GM13976 (cell line): ENCODE measurements around the gene CA11.

Experiments
- DNase-seq: peaks from one replicate; pipeline ENCODE4 v3.0.0; 2012; ENCODE audit warnings: low spot score
- in situ Hi-C: fragments of 300-500 bp; cut with MboI; formaldehyde crosslinking; loops from one replicate; pipeline ENCODE4 v1.12.0; 2022; ENCODE audit warnings: low sequenced_read_pairs, mixed read lengths, inconsistent platforms; ENCODE audit not compliant: unreplicated experiment
- TF ChIP-seq, protein P1 (sequence below): IDR thresholded peaks from 2 replicates; pipeline ENCODE4 v1.5.1; 2012; ENCODE audit warnings: borderline replicate concordance, mild to moderate bottlenecking; ENCODE audit not compliant: insufficient read depth; ENCODE audit errors: extremely low read depth, missing control alignments, control extremely low read depth

The CA11 gene

DNA sequence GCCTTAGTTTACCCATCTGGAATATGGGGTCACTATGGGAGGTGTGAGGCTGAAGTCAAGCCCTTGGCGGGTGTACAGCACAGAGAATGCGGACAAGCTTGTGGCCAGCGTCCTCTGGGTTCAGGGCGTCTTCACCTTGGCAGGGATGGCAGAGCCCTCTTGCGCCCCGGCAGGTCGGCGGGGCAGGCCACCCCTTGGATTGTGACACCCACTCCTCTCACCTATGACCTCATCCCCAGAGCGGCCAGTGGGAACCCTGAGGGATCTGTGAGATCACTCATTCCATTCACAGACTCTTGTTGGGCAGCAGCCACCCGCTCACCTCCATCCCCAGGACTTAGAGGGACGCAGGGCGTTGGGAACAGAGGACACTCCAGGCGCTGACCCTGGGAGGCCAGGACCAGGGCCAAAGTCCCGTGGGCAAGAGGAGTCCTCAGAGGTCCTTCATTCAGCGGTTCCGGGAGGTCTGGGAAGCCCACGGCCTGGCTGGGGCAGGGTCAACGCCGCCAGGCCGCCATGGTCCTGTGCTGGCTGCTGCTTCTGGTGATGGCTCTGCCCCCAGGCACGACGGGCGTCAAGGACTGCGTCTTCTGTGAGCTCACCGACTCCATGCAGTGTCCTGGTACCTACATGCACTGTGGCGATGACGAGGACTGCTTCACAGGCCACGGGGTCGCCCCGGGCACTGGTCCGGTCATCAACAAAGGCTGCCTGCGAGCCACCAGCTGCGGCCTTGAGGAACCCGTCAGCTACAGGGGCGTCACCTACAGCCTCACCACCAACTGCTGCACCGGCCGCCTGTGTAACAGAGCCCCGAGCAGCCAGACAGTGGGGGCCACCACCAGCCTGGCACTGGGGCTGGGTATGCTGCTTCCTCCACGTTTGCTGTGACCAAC is 39.3 kb downstream of the CA11 start, which contains the start of gene SPACA4:
Gene SPACA4 (plus strand): TSS at position 280 of the 896 bp plus-strand sequence. CDS start 237 bp downstream, at position 517.
- no peak for DNase-seq
- in situ Hi-C loops: no loop called here
- TF ChIP-seq, protein P1, sequence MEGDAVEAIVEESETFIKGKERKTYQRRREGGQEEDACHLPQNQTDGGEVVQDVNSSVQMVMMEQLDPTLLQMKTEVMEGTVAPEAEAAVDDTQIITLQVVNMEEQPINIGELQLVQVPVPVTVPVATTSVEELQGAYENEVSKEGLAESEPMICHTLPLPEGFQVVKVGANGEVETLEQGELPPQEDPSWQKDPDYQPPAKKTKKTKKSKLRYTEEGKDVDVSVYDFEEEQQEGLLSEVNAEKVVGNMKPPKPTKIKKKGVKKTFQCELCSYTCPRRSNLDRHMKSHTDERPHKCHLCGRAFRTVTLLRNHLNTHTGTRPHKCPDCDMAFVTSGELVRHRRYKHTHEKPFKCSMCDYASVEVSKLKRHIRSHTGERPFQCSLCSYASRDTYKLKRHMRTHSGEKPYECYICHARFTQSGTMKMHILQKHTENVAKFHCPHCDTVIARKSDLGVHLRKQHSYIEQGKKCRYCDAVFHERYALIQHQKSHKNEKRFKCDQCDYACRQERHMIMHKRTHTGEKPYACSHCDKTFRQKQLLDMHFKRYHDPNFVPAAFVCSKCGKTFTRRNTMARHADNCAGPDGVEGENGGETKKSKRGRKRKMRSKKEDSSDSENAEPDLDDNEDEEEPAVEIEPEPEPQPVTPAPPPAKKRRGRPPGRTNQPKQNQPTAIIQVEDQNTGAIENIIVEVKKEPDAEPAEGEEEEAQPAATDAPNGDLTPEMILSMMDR: no peak

DNA sequence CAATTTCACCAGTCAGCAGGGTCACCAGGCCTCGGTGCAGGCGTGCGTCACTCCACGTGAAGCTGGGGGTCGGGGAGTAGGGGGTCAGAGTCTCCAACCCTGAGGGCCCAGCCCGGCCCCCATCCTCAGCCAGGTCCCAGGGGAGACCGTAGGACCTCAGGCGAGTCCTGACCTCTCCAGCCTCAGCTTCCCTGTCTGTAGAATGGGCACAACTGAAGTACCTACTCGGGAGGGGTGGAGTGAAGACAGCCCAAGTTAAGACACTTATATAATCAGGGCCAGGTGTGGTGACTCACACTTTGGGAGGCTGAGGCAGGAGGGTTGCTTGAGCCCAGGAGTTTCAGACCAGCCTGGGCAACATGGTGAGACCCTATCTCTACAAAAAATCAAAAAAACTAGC is 42.1 kb downstream of the CA11 start:
- DNase-seq: no peak
- TF ChIP-seq, protein P1: no peak
- in situ Hi-C loops: no loop called here

DNA sequence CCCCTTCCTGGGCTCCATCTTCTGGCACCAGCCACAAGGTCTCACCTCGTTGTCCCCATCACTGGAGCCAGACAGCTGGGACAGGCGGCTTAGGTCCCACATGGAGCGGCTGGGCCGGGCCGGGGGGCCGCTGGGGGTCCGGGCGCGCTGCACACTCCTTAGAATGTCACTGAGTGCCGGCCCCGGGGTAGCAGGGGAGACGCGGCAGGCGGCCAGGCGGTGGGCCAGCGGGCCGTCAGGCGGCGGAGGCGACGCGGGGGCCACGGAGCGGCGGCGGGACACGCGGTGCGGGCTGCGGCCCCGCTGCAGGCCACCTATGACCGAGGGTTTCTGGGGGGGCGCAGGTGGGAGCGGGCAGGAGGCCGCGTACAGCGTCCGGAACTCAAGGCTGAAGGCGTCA is 42.5 kb downstream of the CA11 start:
- DNase-seq: no peak
- TF ChIP-seq, protein P1: no peak
- in situ Hi-C loops: no loop called here

DNA sequence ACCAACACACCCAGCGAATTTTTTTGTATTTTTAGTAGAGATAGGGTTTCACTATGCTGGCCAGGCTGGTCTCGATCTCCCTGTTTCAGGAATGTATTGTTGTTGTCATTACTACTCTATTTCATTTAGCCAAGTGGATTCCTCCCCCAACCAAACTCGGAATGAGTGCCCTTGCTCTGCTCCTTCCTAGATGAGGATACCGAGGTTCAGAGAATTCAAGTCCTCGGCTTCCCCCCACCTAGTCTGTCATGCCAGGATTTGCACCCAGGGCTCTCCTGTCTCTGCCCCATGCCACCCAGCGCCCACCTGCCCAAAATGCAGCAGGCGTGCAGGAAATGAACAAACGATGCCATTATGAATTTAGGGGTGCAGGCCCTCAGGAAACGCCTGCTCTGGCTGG is 43.0 kb downstream of the CA11 start:
- no peak for DNase-seq
- in situ Hi-C loops: no loop called here
- TF ChIP-seq, protein P1: no peak

DNA sequence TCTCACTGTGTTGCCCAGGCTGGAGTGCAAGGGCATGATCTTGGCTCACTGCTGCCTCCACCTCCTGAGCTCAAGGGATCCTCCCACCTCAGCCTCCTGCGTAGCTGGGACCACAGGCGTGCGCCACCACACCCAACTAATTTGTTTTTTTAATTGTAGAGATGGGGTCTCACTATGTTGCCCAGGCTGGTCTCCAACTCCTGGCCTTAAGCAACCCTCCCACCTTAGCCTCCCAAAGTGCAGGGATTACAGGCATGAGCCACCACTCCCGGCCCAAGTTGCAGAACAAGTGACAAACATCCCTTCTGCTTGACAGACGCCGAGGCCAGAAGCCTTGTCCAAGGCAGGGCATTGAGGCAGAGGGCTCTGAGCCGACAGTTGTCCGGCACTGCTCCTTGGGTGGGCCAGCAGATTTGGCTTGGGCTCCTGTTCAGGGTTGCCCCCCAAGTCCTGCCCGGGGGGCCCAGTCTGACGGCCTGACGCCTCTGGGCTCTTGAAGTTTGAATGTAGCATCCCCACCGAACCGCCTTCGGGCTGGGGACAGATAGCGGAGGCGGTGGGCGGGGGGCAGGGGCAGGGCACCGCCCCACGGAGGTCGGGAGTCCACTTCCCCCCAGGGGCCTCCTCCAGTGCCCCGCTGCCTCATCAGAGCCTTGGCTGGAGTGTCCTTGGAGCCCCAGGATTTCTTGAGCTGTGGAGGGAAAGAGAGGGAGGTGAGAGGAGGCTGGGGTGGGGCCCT is 45.1 kb downstream of the CA11 start:
- in situ Hi-C loops: no loop called here
- no peak for DNase-seq
- TF ChIP-seq, protein P1: no peak

DNA sequence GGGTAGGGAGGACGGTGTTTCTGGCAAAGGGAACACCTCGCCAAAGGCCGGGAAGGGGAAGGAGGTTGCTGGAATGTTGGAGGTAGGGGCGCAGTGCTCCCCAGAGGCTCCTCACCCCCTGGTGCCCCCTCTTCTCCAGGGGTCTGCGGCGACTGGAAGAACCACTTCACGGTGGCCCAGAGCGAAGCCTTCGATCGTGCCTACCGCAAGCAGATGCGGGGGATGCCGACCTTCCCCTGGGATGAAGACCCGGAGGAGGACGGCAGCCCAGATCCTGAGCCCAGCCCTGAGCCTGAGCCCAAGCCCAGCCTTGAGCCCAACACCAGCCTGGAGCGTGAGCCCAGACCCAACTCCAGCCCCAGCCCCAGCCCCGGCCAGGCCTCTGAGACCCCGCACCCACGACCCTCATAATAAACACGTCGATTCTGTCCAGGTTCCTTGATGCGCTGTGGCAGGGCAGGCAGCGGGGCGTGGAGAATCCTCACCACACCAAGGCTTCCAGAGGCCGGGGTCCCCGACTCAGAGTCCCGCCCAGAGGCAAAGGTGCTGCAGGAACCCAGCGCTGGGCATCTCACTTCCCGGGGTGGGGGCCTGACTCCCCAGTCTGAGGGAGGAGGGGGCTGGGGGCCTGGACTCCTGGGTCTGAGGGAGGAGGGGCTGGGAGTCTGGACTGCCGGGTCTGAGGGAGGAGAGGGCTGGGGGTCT is 46.8 kb downstream of the CA11 start:
- TF ChIP-seq, protein P1: no peak
- no peak for DNase-seq
- in situ Hi-C loops: loop anchor here (25.0 kb wide), 1 partner anchor 287 kb away; a partner anchor contains a TSS
